ENCODE measurements around the gene GABBR2.
A peak's percentile ranks its signal among the peaks of the same experiment; 100 is the strongest.
"Not testable (repeated sequence)": the region's sequence is repeated elsewhere in the genome, so short reads cannot be mapped to it uniquely, and the experiment has no call there.

Gene GABBR2

DNA sequence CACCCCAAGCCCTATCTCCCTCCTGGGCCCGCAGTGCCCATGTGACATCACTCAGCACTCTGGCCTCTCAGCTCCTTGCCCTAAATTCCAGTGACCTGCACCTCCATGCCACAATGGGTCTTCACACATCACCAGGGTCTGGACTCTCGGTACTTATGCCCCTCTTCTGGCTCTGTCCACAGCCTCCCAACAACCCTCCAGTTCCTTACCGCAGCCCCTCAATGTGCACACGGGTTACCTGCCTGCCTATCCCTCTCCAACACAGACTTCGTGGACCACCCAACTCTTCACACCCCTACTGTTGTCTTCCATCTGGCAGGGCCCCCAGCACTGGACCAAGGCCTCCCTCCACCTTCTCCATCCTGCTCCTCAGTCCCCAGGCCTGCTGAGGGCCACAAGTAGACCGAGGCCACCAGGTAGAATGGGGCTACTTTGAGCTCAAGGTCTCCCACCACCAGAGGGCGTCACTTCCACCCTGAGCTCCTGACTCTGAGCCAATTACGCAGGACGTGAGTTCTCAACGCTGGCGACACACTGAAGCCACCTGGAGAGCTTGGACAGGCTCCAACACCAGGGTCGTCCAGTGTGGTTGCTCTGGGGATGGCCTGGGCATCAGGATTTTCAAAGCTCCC lies 172.1 kb downstream of the GABBR2 start:
- DNase-seq, result peak; percentile 9

GRCh38 chr9:98533866-98534265 lies 174.9 kb downstream of the GABBR2 start:
- DNase-seq, result no peak

DNA sequence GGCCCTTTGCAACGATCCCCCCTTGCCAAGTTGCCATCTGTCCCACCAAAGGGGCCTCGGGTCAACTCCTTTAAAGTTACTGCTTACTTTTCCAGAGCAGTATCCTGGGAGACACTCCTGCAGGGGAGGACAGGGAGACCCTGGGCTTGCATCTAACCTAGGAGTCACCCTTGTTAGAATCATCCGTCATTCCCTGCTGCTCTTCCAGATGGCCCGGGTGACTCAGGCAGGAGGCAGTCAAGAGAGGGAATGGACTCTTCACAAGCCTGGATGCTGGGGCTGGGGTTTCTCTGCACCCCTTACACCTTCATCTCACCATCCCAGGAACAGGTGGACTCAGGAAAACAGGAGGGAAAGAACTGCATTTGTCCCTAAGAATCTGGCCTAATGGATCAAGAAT lies 175.6 kb downstream of the GABBR2 start:
- DNase-seq, result no peak

DNA sequence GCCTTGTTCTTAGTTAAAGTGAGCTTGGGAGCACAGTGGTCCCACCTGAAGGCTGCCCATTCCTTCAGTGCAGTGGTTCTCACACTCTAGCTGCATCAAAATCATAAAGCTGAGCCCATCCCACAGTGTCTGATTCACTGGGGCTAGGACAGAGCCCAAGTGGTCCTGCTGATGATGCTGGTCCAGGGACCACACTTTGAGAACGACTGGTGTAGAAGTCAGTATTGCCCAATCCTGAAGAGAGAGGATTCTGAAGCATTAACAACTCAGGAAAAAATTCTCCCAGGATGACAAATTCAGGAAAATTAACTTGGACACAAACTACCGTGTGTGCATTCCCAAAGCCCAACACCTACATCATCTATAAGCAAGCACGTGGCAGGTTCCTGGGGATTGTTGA lies 176.2 kb downstream of the GABBR2 start:
- no peak for DNase-seq

DNA sequence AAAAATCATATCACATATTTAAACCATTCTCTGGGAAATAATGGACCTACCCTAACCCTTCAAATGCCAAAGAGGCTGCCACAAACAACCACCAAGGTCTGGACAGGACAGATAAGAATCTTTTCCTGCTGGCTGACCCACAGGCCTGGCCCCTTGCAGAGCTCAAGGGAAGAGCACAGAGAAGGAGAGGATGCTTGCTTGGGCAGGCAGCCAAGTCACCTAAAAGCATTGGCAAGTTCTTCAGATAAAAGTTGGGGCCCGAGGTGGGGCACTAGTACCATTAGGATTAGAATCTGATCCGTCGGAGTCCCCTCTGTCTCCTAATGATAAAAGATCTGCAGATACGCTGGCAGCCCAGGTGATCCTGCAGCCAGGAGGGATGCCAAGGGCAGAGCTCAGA lies 176.6 kb downstream of the GABBR2 start:
- DNase-seq, result no peak

DNA sequence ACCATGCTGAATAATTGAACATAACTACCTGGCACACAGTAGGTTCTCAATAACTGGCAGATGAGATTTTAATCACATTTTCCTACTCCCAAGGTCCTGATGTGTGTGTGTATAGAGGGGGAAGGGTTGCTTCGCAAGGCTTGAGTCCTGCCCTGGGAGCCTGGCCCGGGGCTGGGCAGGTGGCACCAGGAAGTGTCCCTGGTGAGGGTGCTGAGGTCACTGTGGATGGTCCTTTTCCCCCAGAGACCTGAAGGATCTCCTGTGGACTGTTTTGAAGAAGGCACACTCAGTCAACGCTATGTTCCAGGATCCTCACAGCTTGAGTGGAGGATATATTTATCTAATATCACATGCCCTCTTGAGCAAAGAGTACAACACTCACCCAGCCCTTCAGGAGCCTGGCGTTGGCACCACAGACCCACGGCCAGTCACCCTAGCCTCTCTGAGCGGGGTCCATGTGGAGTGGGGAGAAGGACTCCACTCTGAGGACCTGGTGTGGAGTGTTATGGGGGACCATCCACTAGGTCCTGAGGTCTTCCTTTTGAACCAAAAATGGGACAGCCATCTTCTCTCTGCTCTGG lies 177.8 kb downstream of the GABBR2 start:
- no peak for DNase-seq

GRCh38 chr9:98530275-98530674 lies 178.5 kb downstream of the GABBR2 start:
- DNase-seq, result no peak

GRCh38 chr9:98529841-98530240 lies 178.9 kb downstream of the GABBR2 start:
- DNase-seq, result no peak

DNA sequence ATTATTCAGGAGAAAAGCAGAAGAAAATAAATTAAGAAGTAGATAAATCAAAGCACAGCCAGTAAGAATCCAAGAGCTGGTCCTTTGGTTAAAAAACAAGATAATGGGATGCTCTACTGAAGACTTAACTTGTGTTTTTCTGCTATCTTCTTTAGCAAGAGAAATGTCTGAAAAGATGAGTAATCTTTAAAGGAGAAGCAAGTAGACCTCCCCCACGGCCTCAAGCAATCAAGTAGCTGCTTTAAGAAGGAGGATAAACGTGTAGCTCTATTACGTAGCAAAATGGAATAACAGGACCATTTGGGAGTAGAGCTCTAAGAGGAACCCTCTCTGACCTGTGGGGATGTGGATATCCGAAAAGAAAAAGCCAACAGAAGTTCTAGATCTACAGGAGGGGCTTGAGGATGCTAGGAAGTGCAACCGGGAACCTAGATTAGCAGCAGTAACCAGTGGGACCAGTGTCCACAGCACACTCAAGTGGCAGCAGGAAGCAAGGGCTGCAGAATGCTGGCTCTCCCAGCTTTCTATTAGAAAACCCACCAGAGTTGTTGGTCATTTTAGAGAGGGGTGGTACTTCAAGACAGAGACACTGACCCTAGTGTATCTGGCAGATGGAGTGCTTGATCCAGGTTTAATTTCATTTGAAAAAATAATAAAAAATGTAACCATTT lies 185.4 kb downstream of the GABBR2 start:
- DNase-seq, result no peak

GRCh38 chr9:98522487-98522886 lies 186.2 kb downstream of the GABBR2 start:
- DNase-seq, result no peak

DNA sequence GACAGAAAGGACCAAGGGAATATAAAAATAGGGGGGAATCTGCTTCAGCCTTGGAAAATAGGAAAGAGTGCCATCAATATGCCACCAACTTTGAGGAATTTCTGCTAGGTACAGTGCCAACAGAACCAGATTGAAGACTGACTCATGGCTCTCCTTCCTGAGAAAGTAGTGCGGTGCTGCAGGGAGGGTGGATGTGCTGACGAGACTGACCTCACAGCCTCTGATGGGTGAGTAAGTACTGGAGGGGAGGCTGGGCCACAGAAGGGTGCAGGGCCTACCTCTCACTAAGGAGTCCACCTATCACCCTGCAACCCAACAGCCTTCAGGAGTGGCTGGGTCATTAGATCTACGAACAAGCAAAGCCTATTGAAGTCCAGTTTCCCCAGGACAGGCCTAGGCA lies 187.6 kb downstream of the GABBR2 start:
- no peak for DNase-seq

DNA sequence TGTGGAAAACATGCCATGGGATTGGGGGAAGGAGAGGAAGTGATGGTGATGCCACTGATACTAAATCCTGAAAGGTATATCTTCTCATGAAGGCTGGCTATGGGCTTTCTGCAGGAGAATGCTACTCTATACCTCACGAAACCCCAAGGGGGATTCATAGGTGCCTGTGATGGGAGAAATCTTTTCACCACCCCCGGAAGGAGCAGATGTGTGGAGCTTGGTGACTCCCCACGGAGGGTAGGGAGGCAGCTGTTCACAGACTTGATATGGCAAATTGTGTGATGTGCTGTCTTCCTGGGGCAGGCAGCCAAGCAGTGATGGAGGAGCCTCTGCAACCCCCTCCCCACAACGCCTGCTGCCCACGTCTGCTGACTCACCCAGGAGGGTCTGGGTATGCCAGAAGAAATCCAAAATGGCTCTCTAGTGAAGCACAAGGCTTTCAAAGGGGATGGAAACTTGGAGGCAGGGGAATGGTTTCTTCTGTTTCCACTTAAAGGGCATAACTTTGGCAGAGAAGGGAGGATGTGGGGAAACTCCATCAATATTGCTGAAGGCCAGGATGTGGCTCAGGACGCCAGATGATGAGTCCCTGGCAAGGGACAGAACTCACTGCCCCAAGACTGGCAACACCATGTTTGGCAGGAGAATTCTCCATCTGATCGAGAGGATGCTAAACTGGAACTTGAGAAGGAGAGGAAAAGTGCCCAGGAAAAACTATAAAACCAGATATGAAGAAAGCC lies 188.3 kb downstream of the GABBR2 start:
- DNase-seq, result no peak

- no peak for DNase-seq
These were observed 189.1 kb downstream of the GABBR2 start for GRCh38 chr9:98519641-98520040.

DNA sequence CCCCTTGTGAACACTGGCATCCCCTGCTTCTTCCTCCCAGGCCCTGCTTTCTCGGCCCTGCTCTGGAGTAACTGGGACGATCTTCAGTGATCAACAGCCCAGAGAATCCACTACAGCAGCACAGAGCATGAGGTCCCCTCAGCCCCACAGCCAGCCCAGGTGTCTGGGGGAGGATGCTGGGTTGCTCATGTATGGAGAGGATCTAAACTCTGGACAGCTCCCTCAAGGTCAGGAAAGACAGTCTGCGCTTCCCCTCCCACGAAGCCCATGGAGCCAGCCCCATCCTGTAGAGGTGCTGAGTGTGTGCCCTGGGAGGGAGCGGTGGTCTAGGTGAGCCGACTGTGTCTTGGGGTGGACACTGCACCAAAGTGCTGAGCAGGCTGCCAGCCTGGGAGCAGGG lies 190.2 kb downstream of the GABBR2 start:
- DNase-seq, result no peak

DNA sequence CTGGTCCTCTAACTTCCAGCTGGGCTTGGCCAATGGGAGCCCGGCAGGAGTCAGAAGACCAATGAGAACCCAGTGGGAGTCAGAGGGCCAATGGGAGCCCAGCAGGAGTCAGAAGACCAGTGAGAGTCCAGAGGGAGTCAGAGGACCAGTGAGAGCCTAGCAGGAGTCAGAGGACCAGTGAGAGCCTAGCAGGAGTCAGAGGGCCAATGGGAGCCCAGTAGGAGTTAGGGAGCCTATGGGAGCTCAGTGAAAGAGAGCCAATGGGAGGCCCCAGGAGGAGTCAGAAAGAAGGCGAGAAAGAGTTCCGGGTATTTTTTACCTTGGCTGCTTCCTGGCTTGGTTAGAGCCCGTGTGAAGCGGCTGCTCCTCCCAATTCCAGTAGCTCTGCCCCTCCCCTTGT lies 191.0 kb downstream of the GABBR2 start:
- no peak for DNase-seq

GRCh38 chr9:98516897-98517503 lies 191.7 kb downstream of the GABBR2 start:
- no peak for DNase-seq

- no peak for DNase-seq
These were observed 192.4 kb downstream of the GABBR2 start for GRCh38 chr9:98516205-98516896.

DNA sequence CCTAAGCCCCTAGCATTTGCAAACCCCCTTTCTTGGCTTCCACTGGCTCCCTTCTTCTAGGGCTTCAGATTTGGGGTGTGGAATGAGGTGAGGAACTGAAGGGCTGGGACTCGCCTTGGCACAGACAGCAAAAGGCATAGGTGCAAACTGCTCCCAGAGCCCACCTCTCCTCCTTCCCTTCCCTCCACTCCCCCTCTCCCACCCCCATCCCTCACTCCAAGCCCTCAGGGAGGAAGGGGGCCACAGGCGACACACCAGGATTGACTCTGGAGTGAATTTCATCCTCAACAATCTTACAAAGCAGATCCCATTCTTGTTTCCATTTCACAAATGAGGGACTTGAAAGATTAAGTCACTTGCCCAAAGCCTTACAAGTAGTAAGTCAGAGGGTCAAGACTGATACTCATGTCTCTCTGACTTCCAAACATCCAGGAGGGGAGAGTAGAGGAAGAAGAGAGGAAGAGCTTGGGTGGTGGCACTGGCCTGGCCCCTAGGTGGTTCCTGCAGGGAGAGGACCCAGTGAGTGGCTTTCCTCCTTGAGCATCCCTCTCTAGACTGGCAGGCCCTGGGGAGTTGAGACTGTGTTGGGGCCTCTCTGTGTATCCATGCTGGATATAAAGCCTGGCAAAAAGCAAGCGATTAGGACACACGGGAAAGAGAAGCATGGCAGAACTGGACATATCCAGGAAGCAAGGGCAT lies 193.1 kb downstream of the GABBR2 start:
- no peak for DNase-seq

DNA sequence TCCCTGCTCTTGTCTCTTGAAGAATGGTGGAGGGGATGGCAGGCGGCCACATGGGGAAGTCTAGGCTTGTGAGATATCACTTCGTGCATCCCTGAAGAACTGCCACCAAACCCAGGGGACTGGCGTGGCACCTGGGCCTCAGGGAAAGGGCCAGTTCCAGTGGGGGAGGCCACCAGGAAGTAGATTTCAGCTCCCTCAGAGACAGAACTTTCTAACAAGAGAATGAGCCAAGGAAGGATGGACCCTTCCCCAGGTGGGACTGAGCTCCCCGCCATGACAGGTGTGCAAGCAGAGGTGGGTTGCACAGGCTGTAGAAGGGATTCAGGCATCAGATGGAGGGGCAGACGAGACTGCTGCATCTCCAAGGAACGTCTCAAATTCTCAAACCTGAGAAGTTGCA lies 193.9 kb downstream of the GABBR2 start:
- no peak for DNase-seq

- DNase-seq, result not testable (repeated sequence)
These were observed 200.4 kb downstream of the GABBR2 start for GRCh38 chr9:98508217-98508919.

DNA sequence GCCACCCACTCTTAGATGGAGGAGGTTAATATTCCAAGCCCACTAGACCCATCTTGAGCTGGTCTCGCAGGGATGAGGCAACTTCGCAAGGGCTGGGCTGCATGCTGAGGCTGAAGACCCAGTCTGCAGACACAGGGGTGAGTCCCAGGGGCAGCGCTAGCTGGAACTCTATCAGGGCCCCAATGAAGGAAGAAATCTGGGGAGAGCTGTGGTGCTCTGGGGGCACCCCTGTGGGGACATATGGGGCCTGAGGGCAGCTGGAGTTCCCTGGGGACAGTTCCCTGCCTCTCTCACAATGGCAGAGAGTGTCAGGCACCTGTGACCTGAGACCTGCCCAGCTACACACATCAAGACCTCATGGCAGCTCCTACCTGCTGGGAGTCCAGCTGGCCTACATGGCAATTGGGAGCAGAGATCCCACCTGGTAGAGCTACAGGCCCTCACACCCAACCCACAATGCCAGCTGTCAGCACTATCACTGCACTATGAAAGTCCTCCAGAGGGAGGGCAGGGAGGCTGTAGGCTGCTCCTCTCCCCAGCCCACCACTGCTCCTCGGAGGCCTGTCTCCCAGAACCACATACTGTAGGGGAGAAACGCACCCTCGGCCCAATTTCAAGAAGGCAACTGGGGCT lies 202.2 kb downstream of the GABBR2 start:
- DNase-seq, result no peak

Data from CD4-positive, alpha-beta T cell treated with Interleukin-12 subunit alpha and Interleukin-12 subunit beta, for 1 hour (primary cell).